Adrenal gland (tissue), 12 donors: ENCODE data around the gene FBXL20. TPM values are rescaled to one million over a fixed set of nuclear protein-coding genes. Genes with fewer than 3 reads are reported as not detected.

Experiments
- DNase-seq, 7 donors: peaks; one replicate each; pipeline ENCODE4 v3.0.0-alpha.2; 2019 to 2020
- H3K27ac ChIP-seq, 5 donors: fragments of 200-600 bp; sonication (generic) in 4 of 5; 1 replicate in 3 of 5; 2 replicates in 2 of 5; pipeline versions ENCODE4 v1.5.1 to v1.8.0; 2016 to 2020; ENCODE audit warnings: mild to moderate bottlenecking in 1 of 5
- H3K27me3 ChIP-seq: fragments of 200-600 bp; 2 replicates; pipeline ENCODE4 v1.8.0; 2021
- H3K36me3 ChIP-seq, 2 donors: fragments of 200-600 bp; replicated peaks in 1 of 2; 1 replicate in 1 of 2; 2 replicates in 1 of 2; pipeline versions ENCODE4 v1.5.1 to v1.8.0; 2018 to 2022
- H3K4me1 ChIP-seq, 2 donors: fragments of 200-600 bp; replicated peaks in 1 of 2; 1 replicate in 1 of 2; 2 replicates in 1 of 2; pipeline versions ENCODE4 v1.5.1 to v1.8.0; 2018 to 2021
- H3K4me3 ChIP-seq, 4 donors: fragments of 200-600 bp; sonication (generic) in 3 of 4; one replicate each; pipeline ENCODE4 v1.5.1; 2016 to 2018
- H3K9me3 ChIP-seq, 3 donors: fragments of 200-600 bp; sonication (generic) in 1 of 3; replicated peaks in 1 of 3; 1 replicate in 2 of 3; 2 replicates in 1 of 3; pipeline versions ENCODE4 v1.5.1 to v1.8.0; 2016 to 2021
- POLR2A ChIP-seq, 2 donors: fragments of 450-650 bp; IDR thresholded peaks; one replicate each; pipeline ENCODE4 v1.6.1; 2017; ENCODE audit warnings: antibody characterized with exemption in 2 of 2, mild to moderate bottlenecking in 2 of 2, moderate library complexity in 1 of 2
- WGBS, 4 donors: extraction: QIAGEN DNeasy Blood & Tissue Kit in 2 of 4; methylation state at CpG; one replicate each; pipeline versions ENCODE4 v1.1.5 to v1.1.7; 2013 to 2017; 5-methylcytosine and 5-hydroxymethylcytosine counted together
- intact Hi-C, 2 donors: fragments of 100-400 bp; cut with DNase I; formaldehyde crosslinking; loops; one replicate each; pipeline versions ENCODE4 v1.14.1 to v1.15.0; 2022 to 2023
- polyA plus RNA-seq, 3 donors: library from polyadenylated mRNA; stranded (reverse); fragments of 200-250 nt in 2 of 3; fragments of 350-450 nt in 1 of 3; fragmentation: Illumina TruSeq in 1 of 3; extraction: RNeasy Lipid Tissue Mini Kit (QIAGEN cat#74804) in 1 of 3; gene quantifications; one replicate each; pipeline ENCODE4 v1.2.3, GENCODE V29; 2013 to 2014
- total RNA-seq, 9 donors: library from RNA; depleted of rRNA in 4 of 9; stranded (reverse); fragments of >200 nt in 4 of 9; fragments of 120-200 nt in 1 of 9; fragmentation: NEBNext Ultra II Directional in 1 of 9; extraction: Animal tissue kit (Norgen Biotek cat#: 25700) in 1 of 9; gene quantifications; one replicate each; pipeline versions ENCODE4 v1.1.0 to v1.2.4, GENCODE V29; 2013 to 2023
- TF ChIP-seq, protein P1 (sequence below), 6 experiments: fragments of 450-650 bp in 4 of 6; fragments of 200-600 bp in 2 of 6; sonication (generic) in 1 of 6; IDR thresholded peaks; 1 replicate in 5 of 6; 2 replicates in 1 of 6; pipeline versions ENCODE4 v1.5.1 to v1.8.0; 2016 to 2021; ENCODE audit warnings: antibody characterized with exemption in 6 of 6, mild to moderate bottlenecking in 2 of 6, moderate library complexity in 1 of 6
- donor health status: healthy with polysubstance abuse.
- donor health status: Bipolar disorder and iron deficiency.
- donor health status: DM: yes; HTN: yes; CAD: no.
- donor health status: DM: no; HTN: no; CAD: no.
- donor health status: DM: no; HTN: no; CAD: no.
- donor health status: DM: yes; HTN: yes; CAD: no.

The FBXL20 gene
- total and polyA plus RNA-seq, 12 donors: 3.7 to 41.5 (median 17.3) TPM

DNA sequence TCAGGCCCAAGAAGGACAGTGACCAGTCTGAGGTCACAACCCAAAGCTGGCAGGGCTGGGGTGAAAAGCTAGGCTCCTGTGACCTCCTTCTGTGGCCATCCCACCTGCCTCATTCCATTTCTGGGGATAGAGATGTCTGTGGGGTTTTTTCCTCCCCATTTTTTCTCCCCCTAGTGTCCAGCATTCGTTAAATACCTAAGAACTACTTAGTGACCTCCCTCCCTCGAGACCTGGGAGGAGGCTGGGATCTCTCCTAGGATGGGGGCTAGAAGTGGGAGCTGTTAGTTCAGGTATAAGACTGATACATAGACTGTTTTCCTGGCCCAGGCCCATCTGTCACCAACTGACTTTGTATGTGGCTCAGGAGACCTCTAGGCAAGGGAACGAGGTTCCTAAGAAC is 155.2 kb downstream of the FBXL20 start:
- TF ChIP-seq POLR2A (IDR thresholded peaks at IDR 0.05): no peak
- TF ChIP-seq, protein P1, sequence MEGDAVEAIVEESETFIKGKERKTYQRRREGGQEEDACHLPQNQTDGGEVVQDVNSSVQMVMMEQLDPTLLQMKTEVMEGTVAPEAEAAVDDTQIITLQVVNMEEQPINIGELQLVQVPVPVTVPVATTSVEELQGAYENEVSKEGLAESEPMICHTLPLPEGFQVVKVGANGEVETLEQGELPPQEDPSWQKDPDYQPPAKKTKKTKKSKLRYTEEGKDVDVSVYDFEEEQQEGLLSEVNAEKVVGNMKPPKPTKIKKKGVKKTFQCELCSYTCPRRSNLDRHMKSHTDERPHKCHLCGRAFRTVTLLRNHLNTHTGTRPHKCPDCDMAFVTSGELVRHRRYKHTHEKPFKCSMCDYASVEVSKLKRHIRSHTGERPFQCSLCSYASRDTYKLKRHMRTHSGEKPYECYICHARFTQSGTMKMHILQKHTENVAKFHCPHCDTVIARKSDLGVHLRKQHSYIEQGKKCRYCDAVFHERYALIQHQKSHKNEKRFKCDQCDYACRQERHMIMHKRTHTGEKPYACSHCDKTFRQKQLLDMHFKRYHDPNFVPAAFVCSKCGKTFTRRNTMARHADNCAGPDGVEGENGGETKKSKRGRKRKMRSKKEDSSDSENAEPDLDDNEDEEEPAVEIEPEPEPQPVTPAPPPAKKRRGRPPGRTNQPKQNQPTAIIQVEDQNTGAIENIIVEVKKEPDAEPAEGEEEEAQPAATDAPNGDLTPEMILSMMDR (IDR thresholded peaks at IDR 0.05): no peak
- WGBS, 4 donors: 38 to 48% (median 43%) methylated on average over 3 of the region's 3 CpGs
- H3K4me3 ChIP-seq: no peak overlapping the region
- no peaks in the 10 kb centered on the region for H3K27me3 ChIP-seq
- no peaks in the 10 kb centered on the region for H3K36me3 ChIP-seq
- DNase-seq: no peak
- no peak overlapping the region for H3K27ac ChIP-seq
- intact Hi-C loops: no loop called here
- no peaks in the 10 kb centered on the region for H3K4me1 ChIP-seq
- no peaks in the 10 kb centered on the region for H3K9me3 ChIP-seq

DNA sequence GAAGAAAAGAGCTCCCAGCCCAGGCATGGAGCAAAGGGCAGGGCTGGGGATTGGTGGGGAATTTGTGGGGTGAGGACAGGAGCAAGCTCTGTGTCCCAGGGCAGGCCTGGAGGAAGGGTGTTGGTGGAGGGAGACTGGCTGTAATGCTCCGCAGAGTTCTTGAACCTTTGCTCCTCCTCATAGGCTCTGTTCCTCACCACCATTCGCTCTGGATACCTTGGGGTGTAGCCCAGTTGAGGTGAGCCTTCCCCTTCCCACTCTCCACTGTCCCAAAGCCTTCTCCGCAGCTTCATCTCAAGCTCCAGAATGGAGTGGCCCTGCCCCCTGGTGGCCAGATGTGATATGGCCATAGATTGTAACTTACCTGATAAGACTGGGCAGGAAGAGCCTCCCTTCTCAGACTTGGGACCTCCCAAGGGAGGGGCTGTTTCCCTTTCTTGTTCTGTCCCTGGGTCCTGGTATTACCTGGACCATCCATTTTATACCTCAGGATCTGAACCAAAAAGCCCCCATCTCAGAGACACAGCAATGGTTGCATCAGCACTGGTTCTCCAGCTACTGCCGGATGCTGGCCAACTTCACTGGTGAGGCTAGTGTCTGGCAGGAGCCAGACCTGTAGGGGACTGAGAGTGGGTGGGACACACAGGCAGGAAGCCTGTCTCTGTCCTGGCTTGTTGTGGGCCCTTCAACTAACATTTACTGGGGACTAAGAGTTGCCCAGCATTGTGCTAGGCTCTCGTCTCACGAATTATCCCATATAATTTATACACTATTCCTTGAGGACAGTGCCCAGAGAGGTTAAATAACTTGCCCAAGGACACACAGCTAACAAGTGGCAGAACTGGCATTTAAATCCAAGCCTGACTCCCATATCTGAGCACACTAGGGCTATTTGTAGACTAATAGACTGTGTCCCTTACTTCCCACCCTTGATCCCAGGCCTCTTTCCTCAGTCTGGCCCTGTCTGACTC is 156.5 kb downstream of the FBXL20 start:
- TF ChIP-seq, protein P1 (IDR thresholded peaks at IDR 0.05): peak; percentile 87 to 98 (median 93)
- no peak for TF ChIP-seq POLR2A (IDR thresholded peaks at IDR 0.05)
- Histone ChIP-seq H3K4me1 (no peaks in the 10 kb centered on the region), H3K4me3 (no peak overlapping the region), H3K9me3 (no peaks in the 10 kb centered on the region), H3K27ac (no peak overlapping the region), H3K36me3 (no peaks in the 10 kb centered on the region), H3K27me3 (no peaks in the 10 kb centered on the region)
- DNase-seq: peak; percentile 80 to 96 (median 90)
- intact Hi-C loops: loop anchor here (5.0 kb wide), 1 partner anchor 38 kb away; no protein-coding TSS in a partner anchor
- WGBS, 4 donors: 30 to 40% (median 35%) methylated on average over 6 of the region's 6 CpGs

DNA sequence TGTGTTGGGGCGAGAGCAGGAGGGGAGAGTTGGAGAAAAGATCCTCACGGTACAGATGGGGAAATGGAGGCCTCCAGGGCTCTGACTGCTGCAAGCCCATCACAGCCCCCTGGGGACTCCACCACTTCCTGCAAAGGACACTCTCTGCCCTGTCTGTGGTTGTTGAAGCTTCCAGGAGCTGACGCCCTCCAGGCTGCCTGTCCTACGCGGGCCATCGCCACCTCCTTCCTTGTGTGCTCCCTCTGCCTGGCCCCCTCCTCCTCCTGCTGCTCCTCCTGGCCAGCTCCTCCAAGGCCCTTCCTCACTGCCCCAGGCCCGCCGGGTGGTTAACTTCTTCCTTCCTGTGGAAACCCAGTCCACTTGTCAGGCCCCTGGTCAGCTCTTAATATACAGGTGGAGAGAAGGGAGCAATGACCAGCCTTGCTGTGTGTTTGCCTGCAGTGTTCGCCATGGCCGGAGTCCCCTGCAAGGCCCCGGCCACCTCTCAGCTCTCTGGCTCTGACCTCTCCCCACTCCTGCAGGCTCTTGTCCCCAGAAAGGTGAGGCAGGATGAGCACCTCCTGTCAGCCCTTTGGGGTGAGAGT is 157.3 kb downstream of the FBXL20 start:
- TF ChIP-seq POLR2A (IDR thresholded peaks at IDR 0.05): no peak
- TF ChIP-seq, protein P1 (IDR thresholded peaks at IDR 0.05): no peak
- Histone ChIP-seq H3K36me3 (no peaks in the 10 kb centered on the region), H3K27ac (no peak overlapping the region), H3K4me1 (no peaks in the 10 kb centered on the region), H3K4me3 (no peak overlapping the region), H3K9me3 (no peaks in the 10 kb centered on the region), H3K27me3 (no peaks in the 10 kb centered on the region)
- intact Hi-C loops: loop anchor here (5.0 kb wide), 1 partner anchor 37 kb away; no protein-coding TSS in a partner anchor
- no peak for DNase-seq
- WGBS, 4 donors: 39 to 50% (median 48%) methylated on average over 9 to 11 of the region's 11 CpGs

DNA sequence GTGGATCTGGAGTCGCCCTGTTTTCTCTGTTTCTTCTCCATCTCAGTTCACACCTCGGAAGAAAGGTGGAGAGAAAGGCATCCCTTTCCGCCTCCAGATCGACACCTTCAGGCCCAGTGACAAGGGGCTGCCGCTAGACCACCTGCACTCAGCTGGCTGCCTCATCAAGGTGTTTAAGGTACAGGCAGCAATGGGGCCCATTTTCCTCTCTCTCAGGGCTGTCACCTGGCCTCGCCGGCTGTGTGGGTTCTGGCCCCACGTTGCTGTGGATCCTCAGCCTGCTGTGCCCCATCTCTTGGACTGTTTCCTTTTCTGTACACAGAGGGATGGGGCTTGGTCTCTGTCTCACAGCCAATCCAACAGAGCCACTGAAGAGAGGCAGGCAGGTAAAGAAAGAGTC is 158.3 kb downstream of the FBXL20 start:
- Histone ChIP-seq H3K36me3 (no peaks in the 10 kb centered on the region), H3K4me3 (no peak overlapping the region), H3K27me3 (no peaks in the 10 kb centered on the region), H3K27ac (no peak overlapping the region), H3K4me1 (peaks cover 7 to 9% of the 10 kb centered on the region in 2 donors), H3K9me3 (no peaks in the 10 kb centered on the region)
- no peak for DNase-seq
- intact Hi-C loops: loop anchor here (5.0 kb wide), 1 partner anchor 36 kb away; no protein-coding TSS in a partner anchor
- no peak for TF ChIP-seq POLR2A (IDR thresholded peaks at IDR 0.05)
- TF ChIP-seq, protein P1 (IDR thresholded peaks at IDR 0.05): no peak
- 74 to 82% (median 81%) methylated on average over 5 to 8 of the region's 8 CpGs for WGBS, 4 donors
